ENCODE data around the gene CACHD1. TPM values are rescaled to one million over a fixed set of nuclear protein-coding genes. Genes with fewer than 3 reads are reported as not detected.

The CACHD1 gene
- total and polyA plus RNA-seq, 2 experiments from 2014 or later, result 41.3 to 54.4 TPM

- no peak overlapping the region for H3K27ac ChIP-seq
- no peak for TF ChIP-seq CTCF (IDR thresholded peaks at IDR 0.05; ENCODE audit: low read depth, low read length)
Observed at GRCh38 chr1:64526312-64526711, 56.4 kb downstream of the CACHD1 start.

GRCh38 chr1:64527165-64527564 lies 57.2 kb downstream of the CACHD1 start:
- TF ChIP-seq CTCF (IDR thresholded peaks at IDR 0.05; ENCODE audit: low read depth, low read length), result no peak
- DNase-seq (ENCODE audit: low read depth in 1 of 2, low spot score in 1 of 2), result no peak
- H3K9me3 ChIP-seq (ENCODE audit: low read depth), result no peaks in the 10 kb centered on the region
- no peaks in the 10 kb centered on the region for H3K27me3 ChIP-seq
- H3K4me1 ChIP-seq (ENCODE audit: low read depth), result peaks cover 38% of the 10 kb centered on the region
- H3K4me3 ChIP-seq, result no peak overlapping the region
- H3K36me3 ChIP-seq, result no peaks in the 10 kb centered on the region
- H3K27ac ChIP-seq, result no peak overlapping the region

More at GRCh38 chr1:64526312-64526711, 56.4 kb downstream of the CACHD1 start:
- no peak for DNase-seq (ENCODE audit: low read depth in 1 of 2, low spot score in 1 of 2)
- H3K27me3 ChIP-seq, result no peaks in the 10 kb centered on the region
- H3K4me1 ChIP-seq (ENCODE audit: low read depth), result peaks cover 38% of the 10 kb centered on the region
- H3K36me3 ChIP-seq, result no peaks in the 10 kb centered on the region
- H3K9me3 ChIP-seq (ENCODE audit: low read depth), result no peaks in the 10 kb centered on the region
- H3K4me3 ChIP-seq, result no peak overlapping the region

GRCh38 chr1:64527786-64528185 lies 57.9 kb downstream of the CACHD1 start:
- Histone ChIP-seq H3K4me3 (no peak overlapping the region), H3K9me3 (ENCODE audit: low read depth) (no peaks in the 10 kb centered on the region), H3K27ac (no peak overlapping the region), H3K4me1 (ENCODE audit: low read depth) (peaks cover 34% of the 10 kb centered on the region), H3K27me3 (no peaks in the 10 kb centered on the region), H3K36me3 (no peaks in the 10 kb centered on the region)
- no peak for DNase-seq (ENCODE audit: low read depth in 1 of 2, low spot score in 1 of 2)
- no peak for TF ChIP-seq CTCF (IDR thresholded peaks at IDR 0.05; ENCODE audit: low read depth, low read length)

- Histone ChIP-seq H3K4me3 (no peak overlapping the region), H3K27ac (no peak overlapping the region), H3K4me1 (ENCODE audit: low read depth) (peaks cover 16% of the 10 kb centered on the region), H3K27me3 (no peaks in the 10 kb centered on the region), H3K36me3 (no peaks in the 10 kb centered on the region), H3K9me3 (ENCODE audit: low read depth) (no peaks in the 10 kb centered on the region)
- no peak for TF ChIP-seq CTCF (IDR thresholded peaks at IDR 0.05; ENCODE audit: low read depth, low read length)
- DNase-seq (ENCODE audit: low read depth in 1 of 2, low spot score in 1 of 2), result no peak
Observed at GRCh38 chr1:64530969-64531692, 61.2 kb downstream of the CACHD1 start.

GRCh38 chr1:64532646-64533045 lies 62.7 kb downstream of the CACHD1 start:
- H3K4me1 ChIP-seq (ENCODE audit: low read depth), result peaks cover 15% of the 10 kb centered on the region
- no peak overlapping the region for H3K27ac ChIP-seq
- H3K27me3 ChIP-seq, result no peaks in the 10 kb centered on the region
- H3K4me3 ChIP-seq, result no peak overlapping the region
- no peaks in the 10 kb centered on the region for H3K36me3 ChIP-seq
- DNase-seq (ENCODE audit: low read depth in 1 of 2, low spot score in 1 of 2), result no peak
- no peak for TF ChIP-seq CTCF (IDR thresholded peaks at IDR 0.05; ENCODE audit: low read depth, low read length)
- no peaks in the 10 kb centered on the region for H3K9me3 ChIP-seq (ENCODE audit: low read depth)

Measured in cardiac muscle cell (in vitro differentiated cells and primary cell).